ENCODE measurements around the gene NECAP2.
A peak's percentile ranks its signal among the peaks of the same experiment; 100 is the strongest.
"Not testable (repeated sequence)": the region's sequence is repeated elsewhere in the genome, so short reads cannot be mapped to it uniquely, and the experiment has no call there.

NECAP2 gene

DNA sequence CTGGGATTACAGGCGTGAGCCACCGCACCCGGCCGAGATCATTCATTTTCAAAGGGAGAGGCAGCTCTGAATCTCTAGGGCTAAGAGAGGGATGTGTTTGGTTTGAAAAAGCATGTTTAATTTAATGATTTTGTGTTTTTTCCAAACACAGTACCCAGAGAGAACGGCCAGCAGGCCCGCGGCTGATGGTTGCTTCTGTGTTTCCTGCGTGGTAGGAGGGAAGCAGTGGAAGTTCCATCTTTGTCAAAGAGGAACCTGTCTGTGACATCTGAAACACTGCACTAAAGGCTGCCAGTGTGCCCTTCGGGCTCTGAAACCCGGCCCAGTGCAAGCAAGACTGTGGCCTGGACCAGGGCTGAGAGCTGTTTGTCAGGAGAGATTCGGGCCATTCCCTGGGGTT, 59.9 kb downstream of the NECAP2 start:
- DNase-seq, result not testable (repeated sequence)

DNA sequence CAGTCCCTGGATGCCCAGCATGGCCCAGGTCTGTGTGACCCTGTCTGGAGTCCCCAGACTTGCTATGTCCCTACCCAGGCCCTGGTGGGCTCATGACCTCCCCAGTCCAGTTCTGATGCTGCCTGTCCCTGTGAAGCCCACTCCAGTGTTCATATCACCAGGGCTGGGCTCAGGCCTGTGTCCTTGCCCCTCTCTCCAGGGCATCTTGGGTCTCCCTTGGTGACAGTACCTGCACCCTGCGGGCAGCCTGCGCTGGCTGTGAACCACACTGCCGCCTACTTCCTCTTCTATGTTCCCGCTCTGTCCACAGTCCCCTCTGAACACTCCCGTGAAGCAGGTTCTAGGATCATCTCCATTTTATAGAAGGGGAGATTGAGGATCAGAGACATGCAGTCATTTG, 60.5 kb downstream of the NECAP2 start:
- not testable (repeated sequence) for DNase-seq

DNA sequence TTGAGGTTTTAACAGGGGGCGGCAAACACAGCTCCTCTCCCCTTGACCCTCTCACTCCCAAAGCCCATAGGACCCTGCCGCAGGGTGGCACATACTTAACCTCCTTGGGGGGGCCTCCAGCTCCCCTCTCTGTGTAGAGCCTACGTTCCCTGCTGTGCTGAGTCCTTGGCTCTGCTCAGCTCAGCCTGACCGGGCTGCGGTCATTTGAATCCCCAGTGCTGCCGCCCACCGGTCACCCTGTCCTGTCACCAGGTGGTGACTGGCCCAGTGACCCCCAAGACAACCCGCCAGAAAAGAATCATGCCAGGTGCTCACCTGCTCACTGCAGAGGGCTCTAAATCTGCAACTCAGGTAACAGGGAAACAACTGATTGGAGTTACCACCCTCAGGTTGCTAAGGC, 60.9 kb downstream of the NECAP2 start:
- not testable (repeated sequence) for DNase-seq

DNA sequence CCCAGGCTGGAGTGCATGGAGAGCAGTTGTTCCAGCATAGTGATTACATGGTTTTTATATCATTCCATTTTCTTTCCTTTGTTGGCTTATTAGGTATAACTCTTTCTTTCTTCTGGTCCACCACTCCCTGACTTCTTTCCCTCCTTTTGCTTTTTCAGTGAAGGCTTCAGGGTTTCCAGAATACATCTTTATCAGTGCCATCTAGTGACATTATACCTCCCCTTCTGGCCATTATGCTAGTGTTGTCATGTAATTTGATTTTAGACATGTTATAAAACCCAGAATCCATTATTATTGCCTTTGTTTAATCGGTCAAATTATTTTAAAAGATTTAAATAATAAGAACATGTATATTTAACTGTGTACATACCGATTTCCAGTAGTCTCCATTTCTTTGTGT, 63.0 kb downstream of the NECAP2 start:
- DNase-seq, result no peak

DNA sequence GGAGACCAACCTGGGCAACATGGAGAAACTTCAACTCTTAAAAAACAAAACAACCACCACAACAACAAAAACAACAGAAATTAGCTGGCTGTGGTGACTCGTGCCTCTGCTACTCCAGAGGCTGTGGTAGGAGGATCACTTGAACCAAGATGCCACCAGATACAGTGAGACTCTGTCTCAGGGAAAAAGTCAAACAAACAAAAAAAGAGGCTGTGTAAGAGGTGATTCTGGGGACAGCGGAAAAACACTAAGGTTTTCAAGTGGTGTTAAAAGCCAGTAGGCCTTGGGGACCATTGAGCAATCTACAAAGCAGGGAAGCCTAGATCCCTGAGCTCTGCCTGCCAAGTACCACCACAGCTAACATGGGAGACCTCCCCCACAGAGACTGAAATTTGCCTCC, 65.3 kb downstream of the NECAP2 start:
- not testable (repeated sequence) for DNase-seq

DNA sequence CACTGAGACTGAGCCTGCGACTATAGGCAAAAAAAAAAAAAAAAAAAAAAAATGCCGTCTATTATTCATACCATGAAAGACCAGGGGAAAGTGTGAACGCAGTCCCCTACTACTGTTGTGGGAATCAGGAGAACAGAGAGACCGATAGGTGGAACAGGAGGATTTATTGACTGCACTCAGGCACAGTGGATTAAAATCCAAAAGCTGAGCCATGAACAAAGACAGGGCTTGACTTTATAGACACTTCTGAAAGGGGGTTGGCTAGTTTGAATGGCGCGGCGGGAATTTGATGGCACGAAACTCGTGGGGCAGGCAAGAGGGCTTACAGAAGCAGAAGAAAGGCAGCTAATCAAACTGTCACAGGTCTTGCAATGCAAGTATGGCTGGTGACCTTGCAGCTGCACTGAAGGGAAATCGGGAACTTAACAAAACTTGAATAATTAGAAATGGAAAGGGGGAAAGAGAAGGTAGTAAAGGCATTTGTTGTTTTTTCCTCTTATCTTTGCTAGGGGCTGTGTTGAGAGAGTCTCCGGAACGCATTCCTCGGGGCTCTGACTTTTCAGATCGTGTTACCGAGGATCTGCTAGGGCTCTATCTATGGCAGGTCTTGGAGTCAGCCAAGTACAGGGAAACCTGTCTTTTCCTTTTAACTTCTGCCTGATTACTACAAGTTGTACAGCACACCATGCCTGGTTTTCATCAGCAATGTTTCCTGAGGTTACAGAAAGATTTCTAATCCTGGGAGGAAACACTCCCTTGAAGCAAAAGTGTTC, 66.0 kb downstream of the NECAP2 start:
- DNase-seq, result not testable (repeated sequence)

DNA sequence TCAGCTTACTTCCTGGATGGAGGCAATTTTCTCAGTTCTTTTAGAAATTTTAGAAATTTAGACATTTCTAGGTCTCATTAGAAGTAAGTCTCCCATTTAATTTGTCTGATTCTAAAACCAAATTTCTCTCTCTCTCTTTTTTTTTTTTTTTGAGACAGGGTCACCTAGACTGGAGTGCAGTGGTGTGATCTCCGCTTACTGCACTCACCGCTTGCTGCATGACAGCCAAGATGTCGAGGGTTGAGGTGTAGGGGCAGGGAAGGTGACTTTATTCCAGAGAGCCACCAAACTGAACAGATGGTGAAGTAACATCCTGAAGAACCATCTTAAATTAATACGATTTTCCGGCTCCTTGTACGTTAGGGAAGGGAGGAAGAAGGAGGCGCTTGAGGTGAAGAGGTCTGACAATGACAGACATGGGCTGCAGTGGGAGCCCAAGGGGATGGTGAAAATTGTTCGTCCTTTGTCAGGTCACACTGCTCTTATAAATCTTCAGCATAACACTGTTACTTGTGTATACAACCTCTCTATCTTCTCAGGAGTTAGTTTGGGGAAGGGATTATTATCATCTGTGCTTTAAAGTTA, 68.4 kb downstream of the NECAP2 start:
- peak; percentile 45 for DNase-seq

Data from stimulated activated CD8-positive, alpha-beta memory T cell treated with anti-CD3 and anti-CD28 coated beads, Interleukin-4, amount 100 ng/mL, for 48 hours (primary cell).